HG03139 (cell line): ENCODE measurements around the gene ATP5MK.
A peak's percentile ranks its signal among the peaks of the same experiment; 100 is the strongest.
"Not testable (repeated sequence)": the region's sequence is repeated elsewhere in the genome, so short reads cannot be mapped to it uniquely, and the experiment has no call there.

Source experiments
- ATAC-seq: cut with Tn5 transposase; IDR thresholded peaks from one replicate; pipeline ENCODE4 v1.9.1; 2021; ENCODE audit not compliant: unreplicated experiment

ATP5MK gene, protein sequence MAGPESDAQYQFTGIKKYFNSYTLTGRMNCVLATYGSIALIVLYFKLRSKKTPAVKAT

DNA sequence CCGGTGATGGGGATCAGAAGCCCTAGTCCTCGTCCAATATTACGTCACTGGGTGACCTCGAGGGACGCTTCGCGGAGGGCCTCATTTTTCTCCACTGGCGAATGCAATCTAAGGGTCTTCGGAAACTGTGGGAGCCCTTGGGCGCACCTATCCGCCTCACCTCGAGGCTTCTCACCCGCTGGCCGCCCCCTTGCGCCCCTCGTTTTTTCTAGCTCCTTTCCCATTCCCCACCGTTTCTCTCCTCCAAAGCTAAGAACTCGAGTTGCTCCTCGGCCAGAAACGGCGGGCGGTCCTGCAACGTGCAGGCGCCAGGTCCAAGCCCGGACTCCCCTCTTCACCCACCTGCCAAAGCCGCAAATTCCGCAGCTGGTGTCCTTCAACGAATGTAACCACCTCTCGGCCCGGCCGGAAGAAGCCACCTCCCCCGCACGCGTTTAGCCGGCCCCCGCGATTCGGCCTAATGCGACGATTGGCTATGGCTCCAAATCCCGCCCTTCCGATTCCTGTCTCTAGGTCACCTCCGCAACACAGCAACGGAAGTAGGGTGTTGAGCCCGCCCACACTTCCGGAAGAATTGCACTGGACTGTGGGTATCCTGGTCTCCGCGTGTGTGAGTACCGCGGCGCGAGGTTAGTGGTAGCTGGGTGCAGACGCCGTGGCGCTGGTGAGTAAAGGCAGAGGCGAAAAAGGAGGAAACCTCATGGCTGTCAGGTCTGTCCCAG, at the start of gene ATP5MK, which contains the start of gene PDCD11:
ATP5MK (minus strand) TSS at position 409 of the 722 bp plus-strand sequence. CDS start 4,018 bp downstream, outside the sequence.
PDCD11 (plus strand) TSS at position 560 of the 722 bp plus-strand sequence. CDS start 1,801 bp downstream, outside the sequence.
- peak; percentile 98 for ATAC-seq

DNA sequence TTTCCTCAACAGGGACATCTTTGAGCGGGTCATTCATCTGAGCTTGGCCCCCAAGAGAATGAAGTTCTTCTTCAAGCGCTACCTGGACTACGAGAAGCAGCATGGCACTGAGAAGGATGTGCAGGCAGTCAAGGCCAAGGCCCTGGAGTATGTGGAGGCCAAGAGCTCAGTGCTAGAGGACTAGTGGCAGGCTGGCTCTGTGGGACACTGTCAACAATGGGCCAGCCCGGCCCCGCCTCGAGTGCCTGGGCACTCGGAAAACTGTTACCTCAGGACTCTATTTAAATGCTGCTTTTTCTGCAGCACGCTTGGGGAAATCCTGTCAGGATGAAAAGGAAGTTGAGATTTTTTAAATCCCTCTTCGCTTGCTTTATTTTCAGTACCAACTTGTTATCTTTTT, 49.1 kb upstream of the ATP5MK start:
- no peak for ATAC-seq

DNA sequence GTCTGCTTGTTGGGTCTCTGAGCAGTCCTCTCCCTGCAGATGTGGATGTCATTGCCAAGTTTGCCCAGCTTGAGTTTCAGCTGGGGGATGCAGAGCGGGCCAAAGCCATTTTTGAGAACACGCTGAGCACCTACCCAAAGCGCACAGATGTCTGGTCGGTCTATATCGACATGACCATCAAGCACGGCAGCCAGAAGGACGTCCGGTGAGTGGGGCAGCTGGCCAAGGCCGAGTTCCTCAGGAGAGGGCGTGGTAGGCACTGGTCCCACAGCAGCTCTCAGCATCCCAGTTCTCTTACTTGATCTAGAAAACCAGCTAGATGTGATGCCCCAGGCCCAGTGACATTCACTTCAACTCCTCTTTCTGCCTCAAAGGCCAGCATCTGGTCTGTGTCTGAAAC, 48.2 kb upstream of the ATP5MK start:
- no peak for ATAC-seq

DNA sequence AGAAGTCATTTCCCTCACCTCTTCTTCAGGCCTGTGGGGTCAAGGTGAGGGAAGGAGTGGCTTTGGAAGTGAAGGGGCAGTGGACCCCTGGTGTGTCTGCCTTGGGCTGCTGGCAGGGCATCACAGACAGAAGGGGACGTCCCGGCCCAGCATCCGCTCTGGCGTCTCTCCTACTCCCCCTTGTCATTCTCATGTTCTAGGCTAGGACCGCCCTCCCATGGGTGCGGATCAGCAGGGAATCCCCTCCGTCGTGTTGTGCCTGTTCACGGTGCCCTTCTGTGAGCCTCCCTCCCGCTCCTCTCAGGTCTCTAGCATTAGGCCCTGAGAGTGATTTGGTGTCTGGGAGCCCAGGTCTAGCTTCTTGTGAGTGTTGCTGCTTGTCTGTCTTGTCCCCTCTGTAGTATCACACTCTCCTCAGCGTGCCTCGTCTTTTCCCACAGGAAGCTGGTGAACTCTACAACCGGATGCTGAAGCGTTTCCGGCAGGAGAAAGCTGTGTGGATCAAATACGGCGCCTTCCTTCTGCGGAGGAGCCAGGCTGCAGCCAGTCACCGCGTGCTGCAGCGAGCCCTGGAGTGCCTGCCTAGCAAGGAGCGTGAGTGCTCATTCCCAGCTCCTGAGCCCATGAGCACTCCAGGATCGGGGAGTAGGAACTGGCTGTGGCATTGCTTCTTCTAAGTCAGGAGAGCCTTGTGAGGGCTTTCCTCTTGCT, 47.4 kb upstream of the ATP5MK start:
- no peak for ATAC-seq

DNA sequence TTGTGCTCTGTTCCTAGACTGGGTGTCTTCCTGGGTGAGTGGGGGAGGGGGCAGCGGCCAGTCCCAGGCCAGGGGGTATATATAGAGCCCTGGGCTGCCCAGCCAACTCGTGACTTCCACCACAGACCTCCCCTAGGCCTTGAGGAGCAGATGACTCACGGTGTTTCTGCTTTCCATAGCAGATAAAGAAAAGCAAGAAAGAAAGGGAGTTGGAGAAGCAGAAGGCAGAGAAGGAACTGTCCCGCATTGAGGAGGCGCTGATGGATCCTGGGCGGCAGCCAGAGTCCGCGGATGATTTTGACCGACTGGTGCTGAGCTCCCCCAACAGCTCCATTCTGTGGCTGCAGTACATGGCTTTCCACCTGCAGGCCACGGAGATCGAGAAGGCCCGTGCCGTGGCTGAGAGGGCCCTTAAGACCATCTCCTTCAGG, 45.8 kb upstream of the ATP5MK start:
- no peak for ATAC-seq

DNA sequence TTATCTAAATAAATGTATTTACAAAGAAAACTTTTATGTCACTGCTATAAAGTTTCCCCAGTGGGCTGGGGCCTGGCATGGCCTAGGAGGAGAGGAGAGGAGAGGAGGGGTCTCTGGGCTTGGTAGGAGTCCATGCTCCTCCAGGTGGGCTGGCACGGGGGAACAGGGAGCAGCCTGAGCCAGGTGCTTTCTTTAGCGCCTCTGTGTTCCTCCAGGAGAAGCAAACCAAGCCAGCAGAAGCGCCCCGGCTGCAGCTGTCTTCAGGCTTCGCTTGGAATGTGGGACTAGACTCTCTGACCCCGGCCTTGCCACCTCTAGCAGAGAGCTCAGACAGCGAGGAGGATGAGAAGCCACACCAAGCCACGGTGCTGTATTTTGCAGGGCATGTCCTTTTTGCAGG, 45.3 kb upstream of the ATP5MK start:
- no peak for ATAC-seq

DNA sequence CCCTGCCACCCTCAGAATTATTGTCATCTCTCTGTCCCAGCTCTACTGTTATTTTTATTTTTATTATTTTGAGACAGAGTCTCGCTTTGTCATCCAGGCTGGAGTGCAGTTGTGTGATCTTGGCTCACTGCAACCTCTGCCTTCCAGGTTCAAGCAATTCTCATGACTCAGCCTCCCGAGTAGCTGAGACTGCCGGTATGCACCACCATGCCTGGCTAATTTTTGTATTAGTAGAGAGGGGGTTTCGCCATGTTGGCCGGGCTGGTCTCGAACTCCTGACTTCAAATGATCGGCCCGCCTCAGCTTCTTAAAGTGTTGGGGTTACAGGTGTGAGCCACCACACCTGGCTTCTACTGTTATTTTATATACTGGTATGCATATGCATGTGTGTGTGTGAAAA, 44.9 kb upstream of the ATP5MK start:
- ATAC-seq, result no peak

DNA sequence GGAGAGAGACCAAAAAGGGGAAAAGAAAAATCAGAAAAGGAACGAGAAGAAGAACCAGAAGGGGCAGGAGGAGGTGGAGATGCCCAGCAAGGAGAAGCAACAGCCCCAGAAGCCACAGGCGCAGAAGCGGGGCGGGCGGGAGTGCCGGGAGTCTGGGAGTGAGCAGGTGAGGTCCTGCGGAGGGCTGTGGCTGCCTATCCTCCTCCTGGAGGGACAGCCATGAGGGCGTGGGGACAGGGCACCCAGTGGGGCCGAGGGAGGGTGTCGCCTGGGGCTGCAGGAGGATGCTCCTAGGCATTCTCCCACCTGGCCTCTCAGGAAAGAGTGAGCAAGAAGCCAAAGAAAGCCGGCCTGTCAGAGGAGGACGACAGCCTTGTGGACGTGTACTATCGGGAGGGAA, 44.1 kb upstream of the ATP5MK start:
- ATAC-seq, result no peak

DNA sequence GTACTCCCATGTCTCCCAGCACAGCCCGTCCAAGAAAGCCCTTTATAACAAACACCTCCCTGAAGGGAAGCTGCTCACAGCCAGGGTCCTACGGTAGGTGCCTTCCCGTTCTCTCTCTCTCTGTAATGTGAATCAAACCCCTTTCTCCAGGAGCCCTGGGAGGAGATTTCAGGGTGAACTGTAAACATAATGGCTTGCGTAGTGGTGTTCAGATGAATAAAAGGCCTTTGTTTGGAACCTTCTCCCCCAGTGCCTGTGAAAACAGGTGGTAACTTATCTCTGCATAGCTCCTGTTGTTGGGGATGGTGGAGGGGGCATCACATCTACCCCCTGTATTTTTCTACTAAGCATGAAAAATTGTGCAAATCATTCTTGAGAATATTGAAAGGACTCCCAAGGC, 43.5 kb upstream of the ATP5MK start:
- ATAC-seq, result no peak

DNA sequence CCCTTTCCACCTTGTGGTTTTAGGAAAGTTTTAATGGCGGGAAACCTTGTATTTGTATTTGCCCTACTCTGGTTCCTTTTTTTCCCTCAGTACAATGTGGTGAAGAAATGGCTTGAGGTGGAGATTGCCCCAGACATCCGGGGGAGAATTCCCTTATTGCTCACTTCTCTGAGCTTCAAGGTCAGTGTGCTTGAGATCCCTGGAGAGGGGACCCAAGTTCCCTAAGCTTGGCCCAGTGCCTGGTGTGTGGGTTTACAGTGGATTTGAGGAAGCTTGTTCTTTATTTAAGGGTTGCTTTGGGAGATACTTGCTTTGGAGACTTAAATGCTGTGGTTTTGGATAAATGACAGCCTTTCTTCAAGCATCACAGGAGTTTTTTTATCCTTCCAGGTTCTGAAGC, 37.6 kb upstream of the ATP5MK start:
- ATAC-seq, result no peak

DNA sequence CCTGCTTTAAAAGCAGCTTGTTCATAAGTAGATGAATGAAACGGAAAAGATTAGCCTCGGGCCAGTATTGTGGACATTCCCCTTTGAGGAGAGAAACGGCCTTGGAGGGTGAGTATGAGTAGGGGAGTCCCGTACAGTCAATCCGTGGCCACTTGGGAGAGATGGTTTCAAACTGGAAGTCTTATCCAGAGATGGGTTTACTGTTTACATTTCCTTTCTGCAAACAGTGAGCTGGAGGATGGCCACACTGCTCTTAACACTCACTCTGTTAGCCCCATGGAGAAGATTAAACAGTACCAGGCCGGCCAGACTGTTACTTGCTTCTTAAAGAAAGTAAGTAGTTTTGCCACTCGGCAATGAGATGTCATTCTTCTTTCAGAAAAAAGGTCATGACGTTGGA, 35.6 kb upstream of the ATP5MK start:
- no peak for ATAC-seq

DNA sequence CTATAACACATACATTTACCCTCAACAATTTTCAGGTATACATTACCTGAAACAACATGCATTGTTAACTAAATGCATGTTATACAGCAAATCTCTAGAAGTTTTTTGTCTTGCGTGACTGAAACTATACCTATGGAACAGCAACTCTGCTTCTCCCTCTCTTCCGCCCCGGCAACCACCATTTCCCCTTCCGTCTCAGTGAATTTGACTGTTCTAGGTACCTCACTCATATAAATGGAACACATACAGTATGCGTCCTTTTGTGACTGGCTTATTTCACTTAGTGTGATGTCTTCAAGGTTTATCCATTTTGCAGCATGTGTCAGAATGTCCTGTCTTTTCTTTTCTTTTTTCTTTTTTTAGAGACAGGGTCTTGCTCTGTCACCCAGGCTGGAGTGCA, 33.4 kb upstream of the ATP5MK start:
- no peak for ATAC-seq

DNA sequence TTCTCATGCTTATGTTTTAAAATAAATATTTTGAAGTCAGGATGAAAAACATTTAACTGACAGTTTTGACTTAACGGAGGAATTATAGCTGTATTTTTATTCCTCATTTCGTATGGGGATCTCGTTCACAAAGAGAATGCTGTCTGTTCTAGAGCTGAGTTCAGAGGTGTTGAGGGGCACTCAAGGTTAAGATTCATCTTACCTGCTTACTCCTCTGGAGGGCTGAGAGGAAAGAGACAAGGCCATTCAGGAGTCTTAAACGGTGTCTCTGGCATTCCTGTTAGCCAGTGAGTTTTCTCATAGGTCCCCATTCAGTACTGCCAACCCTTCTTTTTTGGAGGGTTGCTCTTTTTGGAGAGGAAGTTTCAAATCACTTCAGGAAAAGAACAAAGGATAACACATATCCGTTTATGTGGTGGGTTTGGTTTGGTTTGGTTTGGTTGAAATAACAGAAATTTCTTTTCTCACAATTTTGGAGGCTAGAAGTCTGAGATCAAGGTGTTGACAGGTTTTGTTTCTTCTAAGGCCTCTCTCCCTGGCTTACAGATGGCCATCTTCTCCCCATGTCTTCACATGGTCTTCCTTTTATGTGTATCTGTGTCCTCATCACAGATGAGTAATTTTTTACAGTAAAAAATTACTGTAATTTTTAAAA, 32.8 kb upstream of the ATP5MK start:
- no peak for ATAC-seq

DNA sequence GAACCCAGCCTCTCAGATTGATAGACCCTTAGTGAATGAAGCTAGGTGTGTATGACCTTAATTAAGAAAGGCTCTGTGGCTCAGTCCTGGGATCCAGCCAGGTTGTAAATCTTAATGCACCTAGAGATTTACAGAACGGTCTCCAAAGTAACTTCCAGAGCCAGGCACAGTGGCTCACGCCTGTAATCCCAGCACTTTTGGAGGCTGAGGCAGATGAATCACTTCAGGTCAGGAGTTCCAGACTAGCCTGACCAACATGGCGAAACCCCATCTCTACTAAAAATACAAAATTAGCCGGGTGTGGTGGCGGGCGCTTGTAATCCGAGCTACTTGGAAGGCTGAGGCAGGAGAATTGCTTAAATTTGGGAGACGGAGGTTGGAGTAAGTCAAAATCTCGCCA, 31.6 kb upstream of the ATP5MK start:
- ATAC-seq, result no peak

DNA sequence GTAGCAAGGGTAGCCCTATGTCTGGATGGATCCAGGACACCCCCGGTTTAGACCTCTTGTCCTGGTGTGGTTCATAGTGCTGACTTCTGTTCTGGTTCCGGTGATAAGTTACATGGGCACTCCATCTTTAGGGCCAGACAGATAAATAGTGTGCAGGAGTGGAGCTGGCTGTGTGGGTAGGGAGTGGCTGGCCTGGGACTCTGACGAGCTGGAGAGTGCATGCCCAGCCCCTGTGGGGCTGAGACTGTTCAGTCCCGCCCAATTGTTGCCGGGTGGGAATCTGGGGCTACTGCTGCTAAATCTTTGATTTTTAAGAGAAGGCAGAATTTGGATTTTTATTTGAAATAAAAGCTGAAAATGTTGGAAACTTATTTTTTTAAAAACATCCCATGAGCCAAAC, 27.5 kb upstream of the ATP5MK start:
- ATAC-seq, result no peak

DNA sequence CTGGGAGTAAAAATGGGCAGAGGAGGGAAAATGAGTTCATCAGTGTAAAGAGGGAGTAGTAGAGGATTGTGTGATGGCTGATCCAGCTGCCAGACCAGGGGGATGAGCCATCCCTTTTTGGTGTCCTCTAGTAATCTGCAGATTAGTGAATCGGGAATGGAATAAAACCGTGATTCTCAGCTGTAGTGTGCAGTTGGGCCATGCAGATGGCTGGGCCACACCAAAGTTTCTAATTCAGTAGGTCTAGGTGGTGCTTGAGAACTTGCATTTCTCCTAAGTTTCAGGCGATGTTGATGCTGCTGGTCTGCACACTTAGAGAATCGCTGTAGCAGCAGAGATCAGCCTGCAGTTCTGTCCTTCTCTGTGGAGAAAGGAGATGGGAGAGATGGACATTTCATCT, 22.8 kb upstream of the ATP5MK start:
- ATAC-seq, result no peak

DNA sequence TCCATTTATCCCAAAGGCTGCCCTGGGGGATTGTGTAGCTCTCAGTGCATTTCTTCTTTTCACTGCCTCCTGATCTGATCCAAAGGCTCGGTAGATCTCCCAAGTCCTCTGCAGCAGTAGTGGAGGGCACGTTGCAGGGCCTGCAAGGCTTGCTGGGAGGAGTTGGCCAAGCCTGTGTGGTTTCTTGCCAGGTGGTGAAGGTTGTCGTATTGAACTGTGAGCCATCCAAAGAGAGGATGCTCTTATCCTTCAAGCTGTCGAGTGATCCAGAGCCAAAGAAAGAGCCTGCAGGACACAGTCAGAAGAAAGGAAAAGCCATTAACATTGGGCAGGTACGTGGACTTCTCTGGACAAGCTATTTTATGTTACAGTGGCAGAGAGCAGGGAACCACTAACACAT, 21.3 kb upstream of the ATP5MK start:
- ATAC-seq, result no peak

DNA sequence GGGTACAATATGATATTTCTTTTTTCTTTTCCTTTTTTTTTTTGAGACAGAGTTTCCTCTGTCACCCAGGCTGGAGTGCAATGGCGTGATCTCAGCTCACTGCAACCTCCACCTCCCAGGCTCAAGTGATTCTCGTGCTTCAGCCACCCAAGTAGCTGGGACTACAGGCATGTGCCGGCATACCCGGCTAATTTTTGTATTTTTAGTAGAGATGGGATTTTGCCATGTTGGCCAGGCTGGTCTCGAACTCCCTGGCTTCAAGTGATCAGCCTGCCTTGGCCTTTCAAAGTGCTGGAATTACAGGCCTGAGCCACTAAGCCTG, 20.8 kb upstream of the ATP5MK start:
- not testable (repeated sequence) for ATAC-seq

DNA sequence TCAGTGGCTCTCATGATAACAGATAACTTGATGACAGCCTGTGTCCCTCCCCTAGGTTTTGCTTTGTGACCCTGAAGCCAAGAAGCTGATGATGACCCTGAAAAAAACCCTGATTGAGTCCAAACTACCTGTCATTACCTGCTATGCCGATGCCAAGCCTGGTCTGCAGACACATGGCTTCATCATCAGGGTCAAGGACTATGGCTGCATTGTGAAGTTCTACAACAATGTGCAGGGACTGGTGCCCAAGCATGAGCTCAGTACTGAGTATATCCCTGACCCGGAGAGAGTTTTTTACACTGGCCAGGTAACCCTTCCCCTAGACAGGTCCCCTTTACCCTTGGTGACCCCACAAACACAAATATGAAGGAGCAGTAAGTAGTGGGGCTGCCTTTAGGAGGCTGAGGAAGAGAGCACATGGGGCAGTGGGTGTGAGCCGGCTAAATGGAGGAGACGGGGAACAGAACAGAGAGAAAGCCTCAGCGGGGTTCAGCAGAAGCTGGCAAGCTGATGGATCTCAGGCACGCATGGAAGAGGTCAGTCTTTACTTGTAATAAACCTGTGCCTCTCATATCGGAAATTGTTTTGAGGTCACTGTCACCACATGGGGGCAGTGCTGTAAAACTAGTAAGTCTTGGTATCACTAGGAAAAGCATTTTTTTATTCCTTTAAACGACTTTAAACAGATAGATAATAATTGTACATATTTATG, 20.3 kb upstream of the ATP5MK start:
- ATAC-seq, result no peak

DNA sequence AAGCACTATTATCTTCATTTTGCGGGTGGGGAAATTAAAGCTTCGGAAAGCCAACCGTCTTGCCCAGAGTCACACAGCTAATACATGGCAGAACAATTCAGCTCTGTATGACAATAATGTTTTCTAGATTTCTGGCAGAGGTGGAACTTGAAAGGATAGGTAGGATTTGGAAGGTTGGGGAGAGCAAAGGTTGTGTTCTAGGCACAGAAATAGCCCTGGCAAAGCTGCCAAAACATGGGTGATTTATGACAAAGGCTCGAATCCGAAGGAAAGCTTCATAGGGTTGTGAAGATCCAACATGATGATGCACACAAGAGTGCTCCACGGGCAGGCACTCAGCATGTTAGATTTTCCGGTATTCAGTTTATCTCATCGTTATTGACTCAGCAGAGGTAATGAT, 19.3 kb upstream of the ATP5MK start:
- ATAC-seq, result no peak

DNA sequence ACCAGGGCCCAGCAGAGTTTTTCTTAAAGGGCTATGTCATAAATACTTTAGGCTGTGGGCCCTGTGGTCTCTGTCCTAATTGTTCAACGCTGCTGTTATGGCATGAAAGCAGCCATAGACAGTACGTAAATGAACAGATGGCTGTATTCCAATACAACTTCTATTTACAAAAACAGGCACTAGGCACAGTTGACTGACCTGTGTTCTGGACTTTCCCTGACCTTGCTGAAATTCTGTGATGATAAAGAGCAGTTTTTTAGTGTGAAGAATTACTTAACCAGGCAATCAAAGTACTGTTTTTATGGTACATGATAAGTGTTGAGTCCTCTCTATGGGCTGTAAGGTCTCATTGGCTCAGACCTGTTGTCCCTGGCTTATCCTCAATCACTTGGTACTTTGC, 17.3 kb upstream of the ATP5MK start:
- ATAC-seq, result no peak
